HL-60/S4 (cell line): Measurements from ENCODE around the gene MPC1.
"Not testable (repeated sequence)": the region's sequence is repeated elsewhere in the genome, so short reads cannot be mapped to it uniquely, and the experiment has no call there.

Experiments used
- in situ Hi-C: fragments of 300-500 bp; cut with MboI; formaldehyde crosslinking; loops from 2 replicates; pipeline ENCODE4 v1.14.3; 2022; ENCODE audit warnings: low sequenced_read_pairs

Gene MPC1

GRCh38 chr6:166383802-166384363 is 1.1 kb upstream of the MPC1 start:
- in situ Hi-C loops, result not testable (repeated sequence)

GRCh38 chr6:166382500-166382932 is 224 bp downstream of the MPC1 start:
- in situ Hi-C loops, result no loop called here

- in situ Hi-C loops, result no loop called here
Observed at GRCh38 chr6:166381733-166382499, 824 bp downstream of the MPC1 start.

- in situ Hi-C loops, result no loop called here
Observed at GRCh38 chr6:166381381-166381732, 1.4 kb downstream of the MPC1 start.

GRCh38 chr6:166379800-166380199 is 2.9 kb downstream of the MPC1 start:
- in situ Hi-C loops, result no loop called here

GRCh38 chr6:166379103-166379586 is 3.6 kb downstream of the MPC1 start:
- in situ Hi-C loops, result no loop called here

- in situ Hi-C loops, result no loop called here
Observed at GRCh38 chr6:166377721-166378120, 5.0 kb downstream of the MPC1 start.

- in situ Hi-C loops, result no loop called here
Observed at GRCh38 chr6:166375013-166375412, 7.7 kb downstream of the MPC1 start.

- in situ Hi-C loops, result no loop called here
Observed at GRCh38 chr6:166370489-166370888, 12.3 kb downstream of the MPC1 start.

GRCh38 chr6:166369782-166370181 is 13.0 kb downstream of the MPC1 start:
- in situ Hi-C loops, result no loop called here

GRCh38 chr6:166366921-166367320 is 15.8 kb downstream of the MPC1 start:
- in situ Hi-C loops, result no loop called here

- in situ Hi-C loops, result no loop called here
Observed at GRCh38 chr6:166365806-166366205, 16.9 kb downstream of the MPC1 start.

- in situ Hi-C loops, result no loop called here
Observed at GRCh38 chr6:166365221-166365620, 17.5 kb downstream of the MPC1 start.

GRCh38 chr6:166364456-166364855 is 18.3 kb downstream of the MPC1 start:
- in situ Hi-C loops, result no loop called here

GRCh38 chr6:166362427-166362826 is 20.3 kb downstream of the MPC1 start:
- in situ Hi-C loops, result not testable (repeated sequence)

GRCh38 chr6:166361077-166361429 is 21.7 kb downstream of the MPC1 start:
- in situ Hi-C loops, result no loop called here

GRCh38 chr6:166360243-166361076 is 22.3 kb downstream of the MPC1 start:
- in situ Hi-C loops, result no loop called here

- in situ Hi-C loops, result no loop called here
Observed at GRCh38 chr6:166355552-166355951, 27.2 kb downstream of the MPC1 start.

GRCh38 chr6:166354965-166355364 is 27.8 kb downstream of the MPC1 start:
- in situ Hi-C loops, result no loop called here

GRCh38 chr6:166354143-166354542 is 28.6 kb downstream of the MPC1 start:
- in situ Hi-C loops, result no loop called here

GRCh38 chr6:166353507-166353906 is 29.2 kb downstream of the MPC1 start:
- in situ Hi-C loops, result no loop called here

- in situ Hi-C loops, result no loop called here
Observed at GRCh38 chr6:166352923-166353322, 29.8 kb downstream of the MPC1 start.
